GM18526 (cell line): ENCODE measurements around the gene NOM1.

Source experiments
- POLR2A ChIP-seq: IDR thresholded peaks from 3 replicates; pipeline ENCODE4 v1.6.1; 2011; ENCODE audit not compliant: insufficient read length; ENCODE audit errors: extremely low read depth

The NOM1 gene

GRCh38 chr7:157016352-157017041 is 67.0 kb downstream of the NOM1 start:
- peak; percentile 25 for TF ChIP-seq POLR2A

GRCh38 chr7:157017149-157017548 is 67.6 kb downstream of the NOM1 start:
- no peak for TF ChIP-seq POLR2A

GRCh38 chr7:157017603-157018327 is 68.3 kb downstream of the NOM1 start:
- TF ChIP-seq POLR2A, result no peak

- TF ChIP-seq POLR2A, result no peak
Measured at GRCh38 chr7:157018328-157018996, 69.0 kb downstream of the NOM1 start.

- no peak for TF ChIP-seq POLR2A
Measured at GRCh38 chr7:157018997-157019608, 69.6 kb downstream of the NOM1 start.

GRCh38 chr7:157019718-157020451 is 70.4 kb downstream of the NOM1 start:
- TF ChIP-seq POLR2A, result no peak

GRCh38 chr7:157020514-157021070 is 71.1 kb downstream of the NOM1 start:
- no peak for TF ChIP-seq POLR2A

- no peak for TF ChIP-seq POLR2A
Measured at GRCh38 chr7:157021071-157021870, 71.8 kb downstream of the NOM1 start.

- no peak for TF ChIP-seq POLR2A
Measured at GRCh38 chr7:157021871-157022680, 72.6 kb downstream of the NOM1 start.
